ENCODE results near the gene ZBTB20.

The ZBTB20 gene

DNA sequence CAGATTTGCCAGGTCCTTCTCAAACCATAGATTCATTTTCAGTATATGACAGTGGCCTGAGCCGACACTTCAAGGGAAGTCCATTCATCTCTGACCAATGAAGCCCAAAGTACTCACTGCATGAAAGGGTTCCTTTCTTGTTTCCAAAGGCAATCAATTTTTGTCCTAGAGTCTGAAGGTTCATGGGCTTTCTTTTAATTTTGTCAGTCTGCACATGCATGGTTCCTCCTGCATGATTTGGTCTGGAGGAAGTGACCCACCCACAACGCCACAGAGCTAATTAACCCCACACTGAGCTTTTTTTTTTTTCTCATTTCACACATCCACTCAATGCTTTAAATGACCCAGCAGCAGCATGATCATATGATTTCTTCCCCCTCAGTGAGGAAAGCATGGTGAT, 636.9 kb downstream of the ZBTB20 start:
- DNase-seq (ENCODE audit: insufficient read length, low spot score) (no peak), FAIRE-seq (no peak)

DNA sequence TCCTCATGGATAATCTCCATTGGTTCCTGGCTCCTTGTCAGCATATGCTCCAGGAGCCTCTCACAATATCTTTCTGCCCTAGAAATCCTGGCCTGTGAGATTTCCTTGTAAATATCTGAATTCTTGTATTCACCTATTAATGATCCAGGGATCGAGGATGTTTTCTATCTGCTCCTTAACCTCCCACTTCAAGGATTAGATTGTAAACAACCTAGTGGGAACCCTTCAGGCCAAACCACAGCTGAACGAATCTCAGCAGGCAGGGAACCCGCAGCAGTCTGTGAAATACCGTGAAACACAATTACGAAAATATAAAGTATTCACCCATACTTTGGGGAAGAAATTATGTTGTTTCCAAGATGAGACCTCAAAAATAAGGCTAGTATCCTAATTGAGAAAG, 637.3 kb downstream of the ZBTB20 start:
- FAIRE-seq (no peak), DNase-seq (ENCODE audit: insufficient read length, low spot score) (no peak)

DNA sequence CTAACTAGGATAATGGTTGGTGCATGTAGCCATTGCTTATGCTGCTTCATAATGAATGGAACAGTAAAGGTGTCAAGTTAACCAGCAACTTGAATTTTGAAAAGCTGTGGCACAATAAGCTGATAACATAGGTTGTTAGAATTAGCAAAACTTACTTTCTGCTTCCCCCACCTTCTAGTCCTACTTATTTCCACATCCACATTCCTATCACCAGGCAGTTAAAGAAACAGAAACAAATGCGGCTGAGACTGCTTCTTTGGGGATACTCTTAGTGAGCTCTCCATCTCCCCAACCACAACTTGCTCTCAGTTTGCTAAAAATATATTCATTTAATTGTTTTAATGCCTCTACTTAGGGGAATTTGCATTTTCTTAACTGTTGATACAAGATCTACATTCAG, 638.1 kb downstream of the ZBTB20 start:
- FAIRE-seq (no peak), DNase-seq (ENCODE audit: insufficient read length, low spot score) (no peak)

DNA sequence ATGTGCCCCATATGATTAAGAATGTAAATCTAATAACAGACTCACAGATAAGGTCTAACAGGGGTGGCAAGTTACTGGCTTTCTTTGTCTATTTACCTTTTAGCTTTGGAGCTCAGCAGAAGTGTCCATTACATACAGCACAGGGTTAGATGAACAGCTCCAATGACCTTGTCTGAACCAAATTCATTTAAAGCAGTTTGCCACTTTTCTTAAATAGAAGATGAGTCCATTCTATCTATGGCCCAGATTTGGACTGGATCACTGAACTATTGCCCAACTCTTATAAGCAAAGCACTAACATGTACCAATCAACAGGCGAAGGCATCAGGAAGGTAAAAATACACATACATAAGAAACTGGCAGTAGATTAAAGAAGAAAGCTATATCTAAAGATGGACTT, 638.9 kb downstream of the ZBTB20 start:
- no peak for DNase-seq (ENCODE audit: insufficient read length, low spot score)
- FAIRE-seq, result no peak

DNA sequence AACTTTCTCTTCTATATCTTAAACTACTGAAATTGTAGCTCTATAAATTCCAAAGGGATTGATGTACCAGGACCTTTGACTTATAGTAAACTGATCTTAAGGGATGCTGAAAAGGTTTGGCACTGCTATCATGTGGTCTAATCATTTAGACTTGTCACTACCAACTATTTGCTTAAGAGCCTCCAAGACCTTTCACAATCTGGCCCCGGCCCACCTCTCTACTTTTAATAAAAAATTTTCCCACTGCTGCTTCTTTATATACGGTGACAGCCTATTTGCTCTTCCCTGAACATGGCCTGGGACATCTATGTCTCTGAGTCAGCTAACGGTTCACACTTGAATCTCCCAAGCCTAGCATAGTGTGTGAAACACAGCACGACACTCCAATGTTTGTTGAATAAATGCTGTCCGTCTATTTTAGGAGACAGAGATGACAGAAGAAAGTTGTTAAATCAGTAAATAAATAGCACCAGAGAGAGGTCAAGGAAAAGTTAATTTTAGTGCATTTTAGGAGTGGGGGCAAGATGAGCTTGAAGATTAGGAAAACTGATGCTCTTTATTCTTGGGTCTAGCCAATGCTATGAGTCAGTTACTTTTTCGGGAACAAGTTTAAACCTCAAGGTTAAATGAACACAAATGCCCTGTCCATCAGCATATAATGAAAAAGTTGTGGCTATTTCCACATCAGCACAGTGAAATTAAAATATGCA, 640.3 kb downstream of the ZBTB20 start:
- DNase-seq (ENCODE audit: insufficient read length, low spot score) (no peak), FAIRE-seq (no peak)

DNA sequence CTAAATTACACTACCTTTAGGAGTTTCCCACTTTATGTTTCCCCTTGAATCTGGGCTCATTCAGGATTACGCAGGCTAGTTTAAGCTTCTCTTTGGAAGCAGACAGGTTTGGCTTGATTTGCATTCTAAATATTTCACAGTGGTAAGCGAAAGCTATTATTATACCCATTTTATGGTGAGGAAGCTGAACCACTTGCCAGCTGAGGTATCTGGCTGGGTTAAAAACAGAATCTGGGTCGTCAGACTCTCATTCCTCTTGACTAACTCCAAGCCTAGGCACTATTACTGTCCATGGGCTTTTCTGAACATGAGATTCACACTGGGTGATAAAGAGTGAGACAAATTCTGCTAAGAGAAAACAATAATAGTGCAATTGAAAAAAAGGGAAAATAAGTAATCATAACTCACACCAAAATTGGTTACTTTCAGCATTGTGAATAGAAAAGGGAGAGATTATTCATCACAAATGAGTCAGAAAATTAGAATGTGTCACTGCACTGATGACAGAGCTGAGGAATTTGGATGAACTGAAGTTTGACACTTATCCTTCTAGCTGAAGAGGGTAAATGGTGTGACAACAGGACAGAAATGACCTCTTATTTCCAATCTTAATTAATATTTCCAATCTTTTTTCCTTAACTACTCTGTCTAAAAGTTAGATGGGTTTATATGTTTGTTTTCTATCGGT, 642.0 kb downstream of the ZBTB20 start:
- DNase-seq (ENCODE audit: insufficient read length, low spot score) (no peak), FAIRE-seq (no peak)

DNA sequence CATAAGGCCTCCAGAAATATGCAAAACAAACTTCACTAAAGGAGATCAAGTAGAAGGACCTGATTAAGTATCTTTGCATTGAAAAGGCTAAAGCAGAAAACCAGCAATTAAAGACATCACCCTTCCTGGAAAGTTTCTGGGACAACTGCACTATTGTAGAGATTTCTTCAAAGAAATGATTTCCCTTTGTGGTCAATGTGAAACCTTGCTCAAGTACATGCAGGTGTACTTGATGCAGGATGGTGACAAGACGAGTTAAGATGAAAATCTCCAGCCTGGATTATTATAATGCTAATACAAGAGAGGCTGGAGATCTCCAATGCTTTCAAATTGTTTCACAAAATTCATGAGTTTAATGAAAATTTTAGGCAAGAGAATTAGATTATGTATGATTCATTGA, 644.9 kb downstream of the ZBTB20 start:
- no peak for FAIRE-seq
- DNase-seq (ENCODE audit: insufficient read length, low spot score), result no peak

DNA sequence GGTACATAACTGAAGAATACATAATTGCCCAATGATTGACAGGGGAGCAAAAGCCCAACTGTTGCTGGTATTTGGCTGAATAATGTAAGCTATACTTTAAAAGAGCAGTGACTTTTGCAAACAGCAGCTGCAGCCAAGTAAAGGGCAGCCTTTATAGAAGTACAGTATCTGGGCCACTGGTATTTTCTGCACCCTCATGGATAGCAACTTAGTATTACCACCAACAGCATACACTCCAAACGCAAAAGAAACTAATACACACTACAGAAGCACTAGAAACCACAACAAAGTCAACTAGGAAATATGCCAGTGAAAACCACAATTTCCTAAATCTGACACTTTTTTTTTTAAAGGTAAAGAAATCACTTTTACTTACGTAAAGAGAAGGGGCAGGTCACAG, 647.1 kb downstream of the ZBTB20 start:
- peak; percentile 21 for FAIRE-seq
- DNase-seq (ENCODE audit: insufficient read length, low spot score), result no peak

DNA sequence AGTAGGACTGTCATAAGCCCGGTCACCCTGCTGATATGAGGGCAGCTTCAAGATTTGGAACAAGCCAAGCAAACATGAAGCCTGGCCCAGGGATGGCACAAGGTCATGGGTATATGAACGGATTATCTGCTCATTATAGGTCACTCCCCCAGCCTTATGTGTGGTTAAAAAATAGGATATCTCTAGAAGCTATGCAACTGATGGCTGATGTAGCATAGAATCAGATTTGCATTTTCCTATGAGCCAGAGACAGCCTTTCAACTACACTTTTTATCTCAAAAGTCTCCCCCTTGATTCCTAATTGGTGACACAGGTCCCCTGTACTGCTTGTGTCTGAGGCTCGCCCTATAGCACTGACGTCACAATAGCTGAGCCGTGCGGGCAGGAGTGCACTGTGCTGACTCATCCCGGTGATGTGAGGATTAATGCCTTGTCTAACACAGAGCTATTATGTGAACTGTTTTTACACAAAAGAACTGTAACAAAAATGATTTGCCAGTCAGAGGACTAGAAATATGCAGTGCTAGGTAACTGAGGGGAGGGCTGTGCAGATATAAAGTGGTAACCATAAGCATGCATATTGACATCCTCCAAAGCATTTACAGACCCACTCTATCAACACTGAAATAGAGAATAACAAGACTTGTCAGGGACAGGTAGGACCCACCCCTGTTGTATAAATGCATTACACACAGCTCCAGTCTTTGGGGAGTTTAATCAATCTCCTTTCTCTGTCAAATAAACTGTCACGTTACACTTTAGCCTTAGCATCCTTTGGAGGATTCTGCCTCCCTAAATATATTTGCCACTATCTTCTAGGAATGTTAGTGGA, 648.3 kb downstream of the ZBTB20 start:
- DNase-seq (ENCODE audit: insufficient read length, low spot score) (no peak), FAIRE-seq (no peak)

DNA sequence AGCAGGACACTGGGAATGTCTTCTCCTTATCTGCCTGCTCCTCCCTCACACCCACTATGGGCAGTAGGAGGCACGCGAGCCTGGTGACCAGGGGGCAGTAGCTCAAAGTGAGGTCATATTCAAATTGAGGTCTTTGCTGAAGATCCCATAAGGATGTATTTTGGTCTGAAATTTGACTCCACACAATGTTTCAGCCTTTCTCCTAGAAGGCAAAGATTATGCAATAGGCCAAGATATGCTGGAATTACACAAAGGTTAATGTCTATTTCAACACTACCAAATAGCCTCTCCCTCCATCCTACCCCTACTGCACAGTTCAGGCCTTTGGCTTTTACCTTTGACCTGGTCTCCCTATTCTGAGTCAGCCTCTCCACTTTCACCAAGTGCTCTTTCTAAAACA, 650.2 kb downstream of the ZBTB20 start:
- no peak for FAIRE-seq
- DNase-seq (ENCODE audit: insufficient read length, low spot score), result no peak

DNA sequence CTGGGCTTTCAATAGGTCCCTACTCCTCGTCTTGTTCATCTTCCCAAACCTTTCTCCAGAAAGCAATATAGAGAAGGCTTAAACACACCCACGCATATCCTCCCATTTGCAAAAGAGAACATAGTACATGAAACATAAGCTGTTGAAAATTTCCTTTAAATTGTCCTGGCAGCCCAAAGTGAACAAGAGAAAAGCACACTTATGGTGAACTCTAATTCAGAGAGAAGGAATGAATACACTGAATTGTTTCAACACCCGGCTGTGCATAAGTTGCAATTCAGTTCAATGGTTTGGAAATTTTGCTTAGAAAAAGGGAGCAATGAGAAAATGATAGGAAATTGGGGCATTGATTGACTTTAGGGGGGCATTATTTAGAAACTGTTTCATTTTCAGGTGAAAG, 650.6 kb downstream of the ZBTB20 start:
- DNase-seq (ENCODE audit: insufficient read length, low spot score), result no peak
- no peak for FAIRE-seq

DNA sequence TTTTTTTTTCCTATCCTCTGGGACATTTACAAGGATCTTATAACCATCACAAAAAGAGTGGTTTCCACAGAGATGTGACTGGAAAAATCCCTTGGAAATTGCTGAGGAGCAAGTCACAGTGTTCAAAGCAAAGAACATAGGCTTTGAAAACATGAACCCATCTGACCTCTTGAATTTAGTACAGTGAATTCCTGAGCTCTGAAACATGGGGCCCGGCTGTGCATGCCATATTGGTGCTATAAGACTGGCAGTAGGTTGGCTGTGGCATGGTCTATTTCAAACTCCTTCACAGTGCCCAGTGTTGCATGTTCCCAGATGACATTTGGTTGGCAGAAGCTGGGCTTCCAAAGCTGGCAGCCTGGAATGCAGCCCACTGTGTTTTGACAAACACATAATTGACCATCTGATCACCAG, 651.1 kb downstream of the ZBTB20 start:
- no peak for DNase-seq (ENCODE audit: insufficient read length, low spot score)

DNA sequence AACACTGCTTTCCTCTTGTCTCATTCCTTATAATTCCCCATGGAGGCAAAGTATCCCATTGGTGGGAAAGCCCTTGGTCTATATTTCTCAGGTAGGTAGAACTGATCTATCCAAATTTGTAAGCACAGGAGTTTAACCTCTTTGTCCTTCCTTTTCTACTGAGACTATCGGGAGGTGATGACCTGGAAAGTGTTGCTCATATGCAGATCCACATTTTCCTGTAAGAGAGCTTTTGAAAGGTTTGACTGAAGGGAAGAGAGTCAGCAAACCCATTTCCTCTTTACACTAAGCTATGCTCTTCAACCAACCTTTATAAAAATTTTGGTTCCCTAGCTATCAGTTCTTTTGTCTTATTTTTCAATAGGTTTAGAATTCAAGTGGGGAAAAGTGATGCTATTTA, 652.6 kb downstream of the ZBTB20 start:
- no peak for FAIRE-seq
- DNase-seq (ENCODE audit: insufficient read length, low spot score), result no peak

More for the DNA sequence above, 651.1 kb downstream of the ZBTB20 start:
- FAIRE-seq, result no peak

DNA sequence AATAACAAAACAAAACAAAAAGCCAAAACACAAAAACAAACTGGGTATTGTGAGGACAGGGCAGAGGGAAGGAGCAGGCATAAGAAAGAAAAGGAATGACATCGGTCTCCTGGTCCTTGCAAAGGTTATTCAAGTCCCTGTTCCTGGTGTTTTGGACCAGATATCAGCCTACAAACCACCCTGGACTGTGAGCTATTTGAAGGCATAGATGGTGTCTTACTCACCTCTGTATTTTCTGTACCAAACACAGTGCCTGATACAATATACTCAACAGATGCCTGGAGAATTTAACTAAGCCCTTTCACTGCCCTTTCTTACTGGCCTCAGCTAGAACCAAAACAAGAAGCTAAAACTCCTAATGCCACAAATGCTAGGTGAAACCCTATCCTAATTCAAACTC, 656.3 kb downstream of the ZBTB20 start:
- FAIRE-seq (no peak), DNase-seq (ENCODE audit: insufficient read length, low spot score) (no peak)

DNA sequence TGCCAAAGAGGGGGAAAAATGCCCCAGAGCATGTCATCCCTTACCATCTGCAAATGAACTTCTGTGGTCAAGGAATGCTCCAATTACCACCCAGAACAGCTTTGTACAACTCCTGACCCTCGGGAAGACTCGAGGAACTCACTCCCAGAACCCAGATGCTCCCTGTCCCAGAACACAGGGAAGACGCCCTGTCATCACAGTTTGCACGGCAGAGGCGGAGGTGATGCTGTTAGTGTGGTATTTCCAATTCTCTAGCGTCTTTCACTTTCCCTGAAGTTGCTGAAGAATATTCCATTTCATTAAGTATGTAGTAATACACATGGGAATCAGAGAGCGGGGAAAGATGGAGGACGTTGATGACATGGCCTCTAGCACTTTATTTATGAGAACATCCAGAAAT, 659.6 kb downstream of the ZBTB20 start:
- no peak for FAIRE-seq
- no peak for DNase-seq (ENCODE audit: insufficient read length, low spot score)

DNA sequence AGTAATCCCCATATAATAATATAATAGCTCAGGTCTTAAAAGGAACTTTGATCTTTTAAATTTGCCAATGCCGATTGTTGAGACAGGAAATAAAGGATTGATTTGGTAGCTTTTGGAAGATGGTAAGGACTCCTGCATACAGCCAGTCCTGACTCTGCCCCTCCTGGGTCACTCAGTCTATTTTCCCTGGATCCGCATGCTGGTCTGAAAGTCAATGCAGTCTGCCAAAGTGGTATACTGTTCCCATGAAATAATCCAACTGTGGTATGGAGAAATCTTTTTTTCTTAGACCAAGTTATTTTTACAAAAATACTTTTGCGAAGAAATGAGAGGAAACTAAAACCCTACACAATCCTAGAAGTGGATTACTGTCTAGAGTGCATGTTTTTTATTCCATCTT, 662.2 kb downstream of the ZBTB20 start:
- DNase-seq (ENCODE audit: insufficient read length, low spot score), result no peak
- no peak for FAIRE-seq

DNA sequence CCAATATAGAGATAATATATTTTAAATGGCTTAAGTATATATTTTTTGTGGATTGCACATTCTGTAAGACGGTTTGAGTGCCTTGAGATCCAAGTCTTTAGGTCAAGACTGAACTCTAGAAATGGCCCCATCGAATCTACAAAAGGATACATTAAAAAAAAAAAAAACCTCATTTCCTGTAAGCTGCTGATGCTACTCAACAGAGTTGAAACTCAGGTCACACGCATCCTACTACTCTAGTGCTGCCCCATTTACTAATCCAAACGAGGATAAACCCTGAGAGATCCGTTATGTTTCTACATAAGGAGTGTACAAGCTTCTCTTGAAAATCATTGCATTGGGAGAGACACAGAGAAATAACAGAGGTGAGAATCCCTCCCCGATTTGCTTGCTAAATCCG, 666.0 kb downstream of the ZBTB20 start:
- DNase-seq (ENCODE audit: insufficient read length, low spot score) (no peak), FAIRE-seq (no peak)

DNA sequence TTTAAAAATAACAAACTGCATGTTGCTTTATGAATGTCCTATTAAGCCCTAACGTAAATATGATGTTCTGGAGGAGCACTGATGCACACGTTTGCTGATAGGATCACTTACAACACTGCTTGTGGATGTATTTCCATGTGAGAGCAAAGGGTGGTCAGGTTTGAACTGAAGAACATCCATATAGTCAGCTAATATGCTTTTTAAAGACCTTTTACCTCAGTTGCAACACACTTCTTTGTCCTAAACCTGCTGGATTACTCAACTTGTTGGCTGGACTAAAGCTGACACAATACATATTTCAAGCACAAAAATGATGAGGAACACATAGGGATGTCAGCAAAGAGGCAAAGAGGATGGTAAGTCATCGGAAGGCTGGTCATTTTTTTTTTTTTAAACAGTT, 666.6 kb downstream of the ZBTB20 start:
- FAIRE-seq (no peak), DNase-seq (ENCODE audit: insufficient read length, low spot score) (no peak)

DNA sequence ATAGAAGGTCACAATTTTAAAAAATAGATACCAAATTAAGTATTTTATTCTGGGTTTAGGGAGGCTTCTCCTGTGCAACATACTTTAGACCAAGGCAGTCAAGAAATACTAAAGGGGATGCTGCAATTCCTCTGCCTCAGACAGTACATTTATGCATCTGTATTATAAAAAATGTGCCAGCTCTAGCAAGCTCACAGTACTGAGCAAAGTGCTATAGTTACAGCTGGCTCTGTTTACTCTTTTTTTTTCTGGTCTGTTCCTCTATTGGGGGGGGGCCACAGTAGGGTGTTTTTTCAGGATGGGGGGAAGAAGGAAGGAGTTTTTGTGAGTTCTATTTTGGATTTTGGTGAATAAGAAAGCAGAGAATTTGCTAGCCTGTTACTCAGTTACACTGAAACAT, 668.3 kb downstream of the ZBTB20 start:
- DNase-seq (ENCODE audit: insufficient read length, low spot score), result no peak
- no peak for FAIRE-seq

DNA sequence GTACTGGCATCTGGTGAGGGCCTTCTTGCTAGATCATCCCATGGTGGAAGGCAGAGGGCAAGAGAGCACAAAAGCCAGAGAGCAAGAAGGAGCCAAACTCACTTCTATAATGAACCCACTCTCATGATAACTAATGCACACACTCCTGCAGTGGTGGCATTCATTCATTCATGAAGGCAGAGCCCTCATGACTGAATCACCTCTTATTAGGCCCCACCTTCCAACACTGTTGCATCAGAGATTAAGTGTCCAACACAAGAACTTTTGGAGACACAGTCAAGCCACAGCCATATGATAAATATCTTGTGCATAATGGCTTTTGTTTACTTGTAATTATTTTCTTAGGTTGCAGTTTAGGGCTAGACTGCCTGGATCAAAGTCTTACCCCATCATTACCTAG, 670.6 kb downstream of the ZBTB20 start:
- FAIRE-seq, result no peak

DNA sequence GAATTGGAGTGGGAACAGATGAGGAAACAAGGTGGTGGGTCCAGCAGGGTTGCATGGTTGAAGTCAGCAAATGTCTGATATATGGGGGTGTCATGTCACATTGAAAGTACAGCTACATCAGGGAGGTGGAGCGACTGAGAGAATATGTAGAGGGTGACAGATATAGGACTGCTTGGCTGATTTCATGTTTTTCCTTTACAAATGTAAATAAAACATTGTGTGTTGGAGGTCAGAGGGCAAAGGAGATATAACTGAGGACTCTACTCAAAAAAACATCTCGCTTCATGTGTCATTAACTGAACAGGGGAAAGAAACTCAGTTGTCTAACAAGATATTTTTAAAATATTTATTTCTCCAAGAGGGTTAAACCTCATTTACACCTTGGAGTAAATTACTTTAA, 675.6 kb downstream of the ZBTB20 start:
- DNase-seq (ENCODE audit: insufficient read length, low spot score), result no peak
- FAIRE-seq, result no peak

More for the DNA sequence above, 670.6 kb downstream of the ZBTB20 start:
- DNase-seq (ENCODE audit: insufficient read length, low spot score), result no peak

DNA sequence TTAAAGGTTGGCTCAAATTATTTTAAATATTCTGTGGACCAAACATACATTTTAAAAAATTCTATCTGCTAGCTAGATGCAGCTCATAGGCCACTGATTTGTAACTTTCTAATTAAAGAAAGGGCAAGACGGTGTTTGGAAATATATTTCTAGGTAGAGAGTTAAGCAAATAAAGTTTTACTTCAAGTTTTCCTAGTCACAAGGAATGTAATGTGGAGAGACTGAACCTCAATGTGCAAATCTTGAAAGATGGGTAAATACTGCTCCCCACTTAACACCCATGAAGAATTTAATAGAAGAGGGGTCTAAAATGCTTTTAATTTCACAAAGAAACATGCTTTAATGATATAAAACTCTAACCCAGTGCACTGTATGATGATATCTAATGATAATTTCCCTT, 678.0 kb downstream of the ZBTB20 start:
- DNase-seq (ENCODE audit: insufficient read length, low spot score), result no peak
- no peak for FAIRE-seq
